ENCODE results near the gene NPIPA2. TPM values are rescaled to one million over a fixed set of nuclear protein-coding genes. Genes with fewer than 3 reads are reported as not detected.
"Not testable (repeated sequence)": the region's sequence is repeated elsewhere in the genome, so short reads cannot be mapped to it uniquely, and the experiment has no call there.

The NPIPA2 gene
- total RNA-seq = 1 to 10 TPM; 3.6 to 4.2 TPM
- long read RNA-seq = 0 reads

GRCh38 chr16:14742273-14743128, at the start of gene NPIPA2:
NPIPA2 (plus strand) TSS chr16:14742533; CDS start chr16:14748066, 5,533 bp downstream.
- intact Hi-C loops (cut with DNase I); DNase-seq: not testable (repeated sequence)
- ATAC-seq = peak; percentile 99

DNA sequence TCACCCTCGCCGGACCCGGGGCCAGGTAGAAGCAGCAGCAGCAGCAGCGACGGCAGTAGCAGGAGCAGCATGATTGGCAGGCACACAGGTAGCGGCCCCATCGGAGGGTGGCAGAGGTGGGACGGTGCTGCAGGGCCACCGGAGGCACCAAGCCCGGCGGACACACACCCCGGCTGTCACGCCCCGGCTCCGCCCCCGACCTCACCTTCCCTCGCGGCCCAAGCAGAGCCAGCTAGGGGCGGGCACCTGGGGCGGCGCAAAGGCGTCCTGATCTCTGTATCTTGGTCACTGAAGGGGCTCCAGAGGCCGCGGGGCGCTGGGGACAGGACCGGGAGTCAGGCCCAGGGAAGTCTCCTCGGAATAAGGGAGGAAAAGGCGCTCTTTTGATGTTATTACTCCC, 48.2 kb upstream of the NPIPA2 start, which contains the start of gene PLA2G10:
Gene PLA2G10, minus strand, starts transcription at position 180 of the 400 bp plus-strand sequence. Its CDS starts 79 bp downstream, at position 101.
- ATAC-seq = not testable (repeated sequence)

GRCh38 chr16:14701859-14702258, 40.5 kb upstream of the NPIPA2 start:
- not testable (repeated sequence) for DNase-seq

More for the DNA sequence above, 48.2 kb upstream of the NPIPA2 start, which contains the start of gene PLA2G10:
- intact Hi-C loops (cut with DNase I); DNase-seq: not testable (repeated sequence)

DNA sequence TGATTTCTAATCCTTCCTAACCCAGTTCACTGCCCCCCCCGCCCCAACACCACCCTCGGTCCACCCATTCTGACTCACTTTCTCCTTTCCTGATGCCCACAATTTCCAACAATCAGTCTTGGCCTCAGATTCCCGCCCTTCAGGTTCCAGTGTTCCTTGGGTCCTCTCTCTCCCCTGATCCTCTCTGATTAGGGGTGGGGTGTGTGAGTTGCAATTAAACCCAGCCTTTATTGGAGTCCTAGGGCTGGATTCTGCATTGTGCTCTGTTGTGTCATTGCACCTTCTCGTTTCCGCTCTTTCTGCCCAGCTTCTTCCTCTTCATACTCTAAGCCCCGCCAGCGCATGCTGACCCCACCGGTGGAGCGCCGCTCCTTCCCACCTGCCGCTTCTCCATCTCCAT, 39.7 kb upstream of the NPIPA2 start:
- DNase-seq; intact Hi-C loops (cut with DNase I); ATAC-seq: not testable (repeated sequence)

More at GRCh38 chr16:14701859-14702258, 40.5 kb upstream of the NPIPA2 start:
- intact Hi-C loops (cut with DNase I); ATAC-seq: not testable (repeated sequence)

GRCh38 chr16:14703156-14704011, 38.9 kb upstream of the NPIPA2 start, which contains the start of gene NPIPA3:
NPIPA3 (plus strand) TSS chr16:14703411; CDS start chr16:14708944, 5,533 bp downstream.
- peak; percentile 99 to 100 for ATAC-seq
- DNase-seq; intact Hi-C loops (cut with DNase I): not testable (repeated sequence)

- ATAC-seq; DNase-seq; intact Hi-C loops (cut with DNase I): not testable (repeated sequence)
Measured at GRCh38 chr16:14733233-14733632, 9.1 kb upstream of the NPIPA2 start.

GRCh38 chr16:14740832-14741385, 1.4 kb upstream of the NPIPA2 start:
- intact Hi-C loops (cut with DNase I); ATAC-seq; DNase-seq: not testable (repeated sequence)

DNA sequence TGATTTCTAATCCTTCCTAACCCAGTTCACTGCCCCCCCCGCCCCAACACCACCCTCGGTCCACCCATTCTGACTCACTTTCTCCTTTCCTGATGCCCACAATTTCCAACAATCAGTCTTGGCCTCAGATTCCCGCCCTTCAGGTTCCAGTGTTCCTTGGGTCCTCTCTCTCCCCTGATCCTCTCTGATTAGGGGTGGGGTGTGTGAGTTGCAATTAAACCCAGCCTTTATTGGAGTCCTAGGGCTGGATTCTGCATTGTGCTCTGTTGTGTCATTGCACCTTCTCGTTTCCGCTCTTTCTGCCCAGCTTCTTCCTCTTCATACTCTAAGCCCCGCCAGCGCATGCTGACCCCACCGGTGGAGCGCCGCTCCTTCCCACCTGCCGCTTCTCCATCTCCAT, 539 bp upstream of the NPIPA2 start:
- DNase-seq; ATAC-seq; intact Hi-C loops (cut with DNase I): not testable (repeated sequence)

GRCh38 chr16:14773654-14774053, 31.3 kb downstream of the NPIPA2 start:
- ATAC-seq; intact Hi-C loops (cut with DNase I); DNase-seq: not testable (repeated sequence)

DNA sequence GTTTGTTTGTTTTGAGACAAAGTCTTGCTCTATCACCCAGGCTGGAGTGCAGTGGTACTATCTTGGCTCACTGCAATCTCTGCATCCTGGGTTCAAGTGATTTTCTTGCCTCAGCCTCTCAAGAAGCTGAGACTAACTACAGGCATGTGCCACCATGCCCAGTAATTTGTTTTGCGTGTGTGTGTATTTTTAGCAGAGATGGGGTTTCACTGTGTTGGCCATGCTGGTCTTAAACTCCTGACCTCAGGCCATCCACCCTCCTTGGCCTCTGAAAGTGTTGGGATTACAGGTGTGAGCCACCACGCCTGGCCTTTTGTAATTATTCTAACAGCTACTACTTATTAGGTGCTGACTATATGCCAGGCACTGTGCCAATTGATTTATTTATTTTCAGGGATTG, 33.3 kb downstream of the NPIPA2 start:
- ATAC-seq; DNase-seq; intact Hi-C loops (cut with DNase I): not testable (repeated sequence)

GRCh38 chr16:14776763-14777162, 34.4 kb downstream of the NPIPA2 start:
- ATAC-seq; intact Hi-C loops (cut with DNase I); DNase-seq: not testable (repeated sequence)

DNA sequence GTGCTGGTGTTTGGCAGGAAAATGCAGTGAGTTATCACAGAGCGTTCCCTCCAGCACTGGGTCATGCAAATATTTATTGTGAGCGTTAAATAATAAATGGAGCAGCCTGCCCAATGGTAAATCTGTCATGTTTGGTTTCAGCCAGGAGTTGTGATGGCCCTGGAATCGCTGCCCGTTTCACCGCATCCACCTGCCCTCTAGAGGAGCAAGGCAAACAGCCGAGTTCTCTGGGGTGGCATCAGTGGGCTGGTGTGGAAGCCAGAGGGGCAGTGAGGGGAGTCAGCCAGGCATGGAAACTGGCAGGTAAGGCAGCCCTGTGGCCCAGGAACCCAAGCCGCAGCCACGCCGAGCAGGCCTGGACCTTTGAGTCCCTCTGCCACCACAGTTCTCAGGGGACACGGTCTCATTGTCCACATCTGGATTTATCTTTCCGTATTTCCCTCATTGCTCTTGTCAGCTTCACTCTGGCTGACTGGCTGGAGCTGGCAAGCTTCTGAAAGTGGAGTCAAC, 37.1 kb downstream of the NPIPA2 start:
- ATAC-seq; intact Hi-C loops (cut with DNase I); DNase-seq: not testable (repeated sequence)

GRCh38 chr16:14786180-14786579, 43.8 kb downstream of the NPIPA2 start:
- intact Hi-C loops (cut with DNase I); DNase-seq; ATAC-seq: not testable (repeated sequence)

DNA sequence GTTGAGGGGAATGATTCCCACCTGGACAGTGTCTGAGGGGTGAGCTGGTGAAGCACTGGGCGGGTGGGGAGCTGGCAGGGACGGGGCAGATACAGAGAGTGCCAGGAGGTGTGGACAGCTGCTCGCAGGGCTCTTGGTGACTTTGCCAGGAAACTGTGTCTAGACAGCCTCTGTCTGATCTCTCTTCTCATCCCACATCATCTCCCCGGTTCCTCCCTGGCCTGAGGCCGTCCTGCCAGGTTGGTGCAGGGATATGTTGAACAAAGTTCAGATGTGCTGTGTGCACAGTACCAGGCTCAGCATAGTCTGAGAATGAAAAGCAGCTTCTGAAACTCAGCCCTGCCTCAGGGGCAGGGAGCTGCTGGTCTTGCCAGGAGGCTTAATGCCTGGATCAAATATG, 47.2 kb downstream of the NPIPA2 start:
- intact Hi-C loops (cut with DNase I); ATAC-seq; DNase-seq: not testable (repeated sequence)

DNA sequence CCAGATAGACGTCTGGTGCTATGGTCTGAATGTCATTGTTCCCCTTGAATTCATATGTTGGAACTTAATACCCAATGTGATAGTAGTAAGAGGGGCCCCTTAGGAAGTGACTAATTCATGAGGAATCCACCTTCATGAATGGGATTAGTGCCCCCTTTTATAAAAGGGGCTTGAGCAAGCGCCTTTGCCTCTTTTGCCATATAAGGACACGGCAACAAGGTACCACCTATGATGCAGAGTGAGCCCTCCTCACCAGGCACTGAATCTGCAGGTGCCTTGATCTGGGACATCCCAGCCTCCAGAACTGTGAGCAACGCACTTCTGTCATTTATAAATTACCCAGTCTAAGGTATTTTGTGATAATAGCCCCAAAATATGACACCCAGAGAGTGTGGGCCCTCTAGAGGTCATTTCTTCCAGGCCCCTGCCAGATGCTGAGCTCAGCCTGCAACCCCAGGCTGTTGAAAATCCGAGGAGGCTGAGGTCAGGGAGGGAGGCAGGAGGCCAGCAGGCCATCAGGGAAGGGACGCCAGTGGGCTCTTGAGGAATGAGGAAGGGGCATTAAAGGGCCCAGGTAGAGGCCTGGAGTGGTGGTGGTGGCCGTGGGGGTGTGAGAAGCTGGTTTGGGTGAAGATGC, 48.1 kb downstream of the NPIPA2 start:
- intact Hi-C loops (cut with DNase I); ATAC-seq; DNase-seq: not testable (repeated sequence)

- ATAC-seq; DNase-seq; intact Hi-C loops (cut with DNase I): not testable (repeated sequence)
Measured at GRCh38 chr16:14792914-14793313, 50.6 kb downstream of the NPIPA2 start.

DNA sequence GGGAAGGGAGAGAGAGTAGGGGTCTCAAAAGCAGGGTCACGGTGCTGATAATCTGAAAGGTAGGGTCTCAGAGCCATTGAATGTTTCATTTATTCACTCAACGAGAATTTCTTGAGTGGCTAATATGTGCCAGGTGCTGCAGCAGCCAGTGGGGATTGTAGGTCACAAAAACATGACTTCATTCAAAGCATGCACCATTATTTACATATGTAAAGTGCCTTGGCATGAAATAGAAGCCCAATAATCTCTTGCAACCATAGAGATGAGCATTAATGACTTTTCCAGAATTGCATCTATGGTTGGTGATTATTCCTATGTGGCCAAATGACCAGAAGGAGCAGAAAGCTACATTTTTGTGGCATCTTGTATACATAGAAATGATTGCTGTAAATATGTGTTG, 55.2 kb downstream of the NPIPA2 start:
- ATAC-seq; DNase-seq; intact Hi-C loops (cut with DNase I): not testable (repeated sequence)

DNA sequence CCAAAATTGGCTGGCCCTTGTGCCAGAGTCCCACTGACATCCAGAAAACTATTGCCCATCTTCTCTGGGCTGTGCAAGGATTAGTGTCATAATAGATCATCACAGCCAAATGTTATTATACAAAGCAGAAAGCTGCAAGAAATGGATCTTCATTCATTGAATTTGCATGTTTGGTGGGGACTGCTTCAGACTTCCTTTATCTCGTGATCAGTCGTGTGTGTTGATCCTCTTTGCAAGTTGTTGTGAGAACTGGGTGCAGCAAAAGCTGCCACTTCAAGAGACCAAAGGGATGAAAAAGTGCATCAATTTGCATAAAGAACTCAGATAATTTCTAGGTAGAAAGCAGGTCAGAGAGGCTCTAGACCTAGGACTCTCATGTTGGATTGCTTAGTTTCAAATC, 61.2 kb downstream of the NPIPA2 start:
- intact Hi-C loops (cut with DNase I); ATAC-seq; DNase-seq: not testable (repeated sequence)

Measured in left cardiac atrium (tissue), 4 donors.